Kidney epithelial cell (primary cell): ENCODE measurements around the gene LAMA1. TPM values are rescaled to one million over a fixed set of nuclear protein-coding genes. Genes with fewer than 3 reads are reported as not detected.

Experiments
- DNase-seq: peaks from one replicate; pipeline ENCODE4 v3.0.0-alpha.2; 2010; ENCODE audit warnings: low read depth
- H3K27me3 ChIP-seq: 2 replicates; pipeline ENCODE4 v1.6.0; 2011; ENCODE audit warnings: low read length; ENCODE audit not compliant: control insufficient read depth, insufficient read depth
- H3K36me3 ChIP-seq: 2 replicates; pipeline ENCODE4 v1.5.1; 2011; ENCODE audit warnings: low read length; ENCODE audit not compliant: control insufficient read depth, insufficient read depth
- H3K4me3 ChIP-seq: 2 replicates; pipeline ENCODE4 v1.5.1; 2011; ENCODE audit warnings: low read depth, mild to moderate bottlenecking, control low read depth, low read length
- CTCF ChIP-seq: IDR thresholded peaks from 2 replicates; pipeline ENCODE4 v1.5.1; 2011; ENCODE audit warnings: mild to moderate bottlenecking, moderate library complexity, low read length, control low read depth, inconsistent platforms; ENCODE audit not compliant: insufficient read depth, poor library complexity, severe bottlenecking
- total RNA-seq: library from RNA; depleted of rRNA; stranded (reverse); fragments of >200 nt; gene quantifications from 2 replicates; pipeline ENCODE4 v1.2.3, GENCODE V29; 2015

Gene LAMA1
- total RNA-seq, 1 donor from 2014 or later, result 29.5 TPM

- Histone ChIP-seq H3K36me3 (peaks cover 1% of the 10 kb centered on the region), H3K27me3 (no peaks in the 10 kb centered on the region), H3K4me3 (no peak overlapping the region)
- no peak for TF ChIP-seq CTCF
- no peak for DNase-seq
Observed at GRCh38 chr18:6961331-6961730, 156.3 kb downstream of the LAMA1 start.

- TF ChIP-seq CTCF, result no peak
- no peaks in the 10 kb centered on the region for H3K27me3 ChIP-seq
- peaks cover 1% of the 10 kb centered on the region for H3K36me3 ChIP-seq
- DNase-seq, result peak; percentile 45
- H3K4me3 ChIP-seq, result no peak overlapping the region
Observed at GRCh38 chr18:6960656-6961055, 156.9 kb downstream of the LAMA1 start.

GRCh38 chr18:6960124-6960523 is 157.5 kb downstream of the LAMA1 start:
- Histone ChIP-seq H3K4me3 (no peak overlapping the region), H3K27me3 (no peaks in the 10 kb centered on the region), H3K36me3 (peaks cover 1% of the 10 kb centered on the region)
- DNase-seq, result no peak
- no peak for TF ChIP-seq CTCF

- H3K4me3 ChIP-seq, result no peak overlapping the region
- TF ChIP-seq CTCF, result no peak
- no peaks in the 10 kb centered on the region for H3K27me3 ChIP-seq
- peak; percentile 5 for DNase-seq
- H3K36me3 ChIP-seq, result peaks cover 1% of the 10 kb centered on the region
Observed at GRCh38 chr18:6959110-6959509, 158.5 kb downstream of the LAMA1 start.

- Histone ChIP-seq H3K4me3 (no peak overlapping the region), H3K27me3 (no peaks in the 10 kb centered on the region), H3K36me3 (no peaks in the 10 kb centered on the region)
- DNase-seq, result no peak
- no peak for TF ChIP-seq CTCF
Observed at GRCh38 chr18:6956999-6957398, 160.6 kb downstream of the LAMA1 start.

- no peak for TF ChIP-seq CTCF
- no peaks in the 10 kb centered on the region for H3K36me3 ChIP-seq
- no peaks in the 10 kb centered on the region for H3K27me3 ChIP-seq
- no peak for DNase-seq
- no peak overlapping the region for H3K4me3 ChIP-seq
Observed at GRCh38 chr18:6956495-6956894, 161.1 kb downstream of the LAMA1 start.
